HuH-7 (cell line): ENCODE measurements around the gene CCR5.
A peak's percentile ranks its signal among the peaks of the same experiment; 100 is the strongest.
"Not testable (repeated sequence)": the region's sequence is repeated elsewhere in the genome, so short reads cannot be mapped to it uniquely, and the experiment has no call there.

Source experiments
- DNase-seq: peaks from one replicate; pipeline ENCODE4 v3.0.0; 2011; ENCODE audit warnings: low spot score

Gene CCR5

DNA sequence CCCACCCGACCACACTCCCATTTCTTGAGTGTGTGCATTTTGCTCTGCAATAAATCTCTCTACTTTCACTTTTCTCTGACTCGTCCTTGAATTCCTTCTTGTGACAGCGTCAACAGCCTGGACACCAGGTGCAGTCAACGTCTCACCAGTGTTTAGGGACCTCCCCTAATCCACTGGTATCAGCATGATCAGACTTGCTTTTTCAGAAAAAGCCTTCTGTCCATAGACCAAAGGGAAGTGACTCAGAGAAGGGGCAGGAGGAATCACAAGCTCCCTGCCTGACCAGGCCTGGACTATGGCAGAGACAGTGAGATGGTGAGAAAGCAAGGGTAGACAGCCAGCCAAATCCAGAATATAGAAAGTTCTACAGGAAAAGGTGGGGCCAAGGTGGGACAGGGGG, 15.5 kb downstream of the CCR5 start:
- DNase-seq, result no peak

DNA sequence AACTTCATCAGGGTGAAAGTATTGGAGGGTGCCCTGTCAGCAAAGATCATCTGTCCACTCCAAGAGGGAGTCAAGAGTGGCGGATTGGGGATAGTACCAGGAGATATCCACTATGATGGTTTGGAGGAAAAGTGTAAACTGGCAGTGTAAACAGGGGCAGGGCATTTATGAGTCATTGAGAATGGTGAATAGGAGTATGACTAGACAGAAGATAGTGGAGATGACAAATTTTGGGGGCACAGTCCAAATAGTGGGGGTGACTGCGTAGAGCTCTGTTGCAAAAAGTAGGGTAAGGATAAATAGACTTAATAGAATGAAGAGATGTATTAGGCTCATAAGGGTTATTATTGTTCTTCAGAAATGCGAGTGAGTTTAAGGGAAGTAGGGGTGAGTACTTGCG, 18.1 kb downstream of the CCR5 start:
- not testable (repeated sequence) for DNase-seq

DNA sequence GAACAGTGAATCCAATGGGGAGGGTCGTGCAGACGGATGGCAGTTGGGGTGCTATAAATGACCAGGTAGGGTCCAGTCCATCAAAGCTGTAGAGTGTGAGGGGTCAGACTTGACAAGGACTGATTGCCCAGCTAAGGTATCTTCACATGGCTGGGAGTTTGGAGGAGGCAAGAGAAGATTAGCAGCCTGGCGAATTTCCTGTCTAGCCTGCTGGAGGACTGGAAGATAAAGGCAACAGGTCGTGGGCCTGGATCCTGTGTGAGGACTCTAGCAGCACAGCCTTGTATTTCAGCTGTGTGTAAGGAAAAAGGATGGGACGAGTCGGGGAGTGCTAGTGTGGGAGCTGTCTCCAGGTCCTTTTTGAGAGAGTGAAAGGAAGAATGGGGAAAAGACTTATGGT, 18.6 kb downstream of the CCR5 start:
- DNase-seq, result no peak

DNA sequence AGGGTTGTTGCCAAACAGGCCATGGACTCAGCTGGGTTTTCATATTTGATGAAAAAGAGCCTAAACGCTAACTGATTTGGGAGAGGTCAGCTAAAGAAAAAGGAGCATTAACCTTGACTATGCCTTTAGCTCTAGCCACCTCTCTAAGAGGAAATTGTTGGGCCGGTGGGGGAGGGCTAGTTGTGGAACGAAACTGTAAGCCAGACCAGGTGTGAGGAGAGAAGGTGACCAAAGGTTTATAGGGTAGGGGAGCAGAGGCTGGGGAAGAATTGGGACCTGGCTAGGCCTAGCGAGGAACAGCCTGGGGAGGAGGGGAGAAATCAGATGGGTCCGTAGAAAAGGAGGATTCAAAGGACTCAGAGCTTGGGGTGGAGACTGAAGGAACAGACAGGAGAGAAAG, 20.8 kb downstream of the CCR5 start:
- DNase-seq, result not testable (repeated sequence)

DNA sequence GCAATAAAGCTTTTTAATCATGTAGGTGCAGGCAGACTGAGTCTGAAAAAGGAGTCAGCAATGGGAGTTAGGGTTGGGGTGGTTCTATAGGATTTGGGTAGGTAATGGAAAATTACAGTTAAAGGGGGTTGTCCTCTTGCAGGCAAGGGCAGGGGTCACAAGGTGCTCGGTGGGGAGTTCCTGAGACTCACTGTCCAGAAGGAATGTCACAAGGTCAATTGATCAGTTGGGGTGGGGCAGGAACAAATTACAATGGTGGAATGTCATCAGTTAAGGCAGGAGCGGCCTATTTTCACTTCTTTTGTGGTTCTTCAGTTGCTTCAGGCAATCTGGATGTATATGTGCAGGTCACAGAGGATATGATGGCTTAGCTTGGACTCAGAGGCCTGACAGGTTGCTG, 22.3 kb downstream of the CCR5 start:
- DNase-seq, result no peak

DNA sequence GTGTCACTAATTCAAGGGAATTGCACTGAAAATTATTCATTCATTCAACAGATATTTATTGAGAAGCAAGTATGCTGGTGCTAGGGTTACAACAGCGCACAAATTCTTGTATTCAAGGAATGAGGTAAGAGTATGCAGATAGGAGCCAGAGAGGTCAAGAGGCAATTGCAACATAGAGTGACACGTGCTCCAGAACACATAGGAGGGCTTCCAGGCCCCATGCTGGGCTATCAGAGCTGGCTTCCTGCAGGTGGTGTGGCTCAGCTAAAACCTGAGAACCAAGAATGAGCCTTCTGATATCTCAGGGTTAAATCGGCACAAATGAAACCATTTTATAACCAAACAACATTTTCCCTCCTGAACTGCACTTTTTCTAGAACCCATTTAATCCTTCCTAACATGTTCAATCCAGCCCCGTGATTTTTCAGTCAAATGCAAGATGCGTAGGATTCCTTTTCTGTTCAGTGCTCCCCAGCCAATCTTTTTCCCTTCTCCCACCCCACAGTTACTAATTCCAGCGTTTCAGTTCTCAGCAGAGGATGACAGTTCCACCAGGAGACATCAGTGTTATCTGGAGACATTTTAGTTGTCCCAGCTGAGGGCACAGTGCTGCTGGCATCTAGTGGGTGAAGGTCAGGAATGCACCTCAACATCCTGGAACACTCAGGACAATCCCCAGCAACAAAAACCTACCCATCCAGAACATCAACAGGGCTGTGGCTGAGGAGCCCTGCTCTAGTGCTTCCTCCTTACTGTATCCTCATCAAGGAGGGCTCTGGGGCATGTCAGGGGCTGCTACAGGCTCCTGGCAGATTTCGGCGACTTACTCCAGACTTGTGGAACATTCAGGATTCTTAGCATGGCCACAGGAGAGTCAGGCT, 23.0 kb downstream of the CCR5 start:
- peak; percentile 68 for DNase-seq

DNA sequence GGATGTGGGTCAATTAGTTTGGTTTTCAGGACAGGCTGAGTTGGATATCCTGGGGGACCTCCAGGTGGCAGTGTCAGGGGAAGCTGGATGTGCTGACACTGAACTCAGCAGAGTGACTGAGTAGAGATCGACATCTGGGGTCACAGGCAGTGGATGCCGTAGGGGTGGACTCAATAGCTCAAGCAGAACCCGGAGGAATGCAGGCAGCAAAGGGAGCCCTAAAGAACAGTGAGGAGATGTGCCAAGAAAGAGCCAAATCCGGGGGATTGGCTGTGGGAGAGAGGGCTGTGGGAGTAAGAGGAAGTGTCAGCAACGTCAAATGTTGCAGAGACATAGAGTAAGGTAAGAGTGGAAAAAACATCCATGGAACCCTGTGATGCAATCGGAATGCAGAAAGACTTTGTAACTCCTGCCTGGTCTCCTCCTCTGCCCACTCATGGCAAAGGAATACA, 24.5 kb downstream of the CCR5 start:
- no peak for DNase-seq

DNA sequence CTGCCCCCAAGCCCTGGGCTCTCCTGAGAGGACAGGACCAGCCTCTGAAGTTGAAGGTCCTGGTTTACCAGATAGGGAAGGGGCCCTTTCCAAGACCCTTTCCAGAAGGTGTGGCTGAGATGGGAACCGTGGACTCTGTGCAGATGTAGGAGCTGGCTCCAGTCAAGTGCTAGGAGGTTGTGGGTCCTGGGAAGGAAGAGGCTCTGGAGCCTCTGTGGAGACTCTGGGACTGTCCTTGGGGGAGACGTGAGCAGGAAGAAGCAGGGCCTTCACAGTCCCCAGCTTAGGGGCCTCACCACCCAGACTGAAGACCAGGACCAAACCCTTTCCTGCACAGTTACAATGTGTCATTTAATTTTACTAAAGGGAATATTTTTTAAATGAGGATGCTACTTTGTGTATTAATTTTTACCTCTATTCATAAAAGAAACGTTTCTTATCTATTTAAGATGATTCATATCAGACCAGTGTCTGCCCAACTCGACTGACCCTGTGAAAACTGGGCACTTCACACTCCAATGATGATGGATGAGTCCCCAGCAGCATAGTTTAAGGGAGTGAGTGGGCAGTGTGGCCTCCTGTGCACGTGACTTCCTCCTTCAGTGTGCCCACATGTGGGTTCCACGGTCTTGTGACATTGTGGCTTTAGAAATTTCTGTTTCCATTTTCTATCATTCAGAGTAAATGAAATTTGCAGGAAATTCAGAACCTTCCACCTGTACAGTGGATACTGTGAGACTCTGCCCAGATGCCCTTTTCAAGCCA, 25.2 kb downstream of the CCR5 start:
- no peak for DNase-seq

DNA sequence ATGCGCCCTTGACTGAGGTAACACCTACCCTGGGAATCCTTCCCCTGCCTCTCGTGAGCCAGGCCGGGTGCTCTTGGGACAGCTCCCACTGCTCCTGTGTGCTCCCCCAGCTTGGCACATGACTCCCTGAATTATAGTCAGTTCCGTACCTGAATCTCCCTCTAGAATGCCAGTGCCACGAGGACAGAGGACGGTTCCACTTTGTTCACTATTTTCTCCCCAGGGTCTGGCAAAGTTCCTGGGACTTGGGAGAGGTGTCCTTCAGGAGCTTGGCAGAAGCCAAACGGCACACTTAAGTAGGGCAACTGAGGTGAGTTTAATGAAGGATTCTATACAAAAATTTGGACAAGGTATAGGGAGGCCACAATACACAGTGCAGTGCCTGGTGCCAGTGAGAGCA, 26.4 kb downstream of the CCR5 start:
- DNase-seq, result no peak

DNA sequence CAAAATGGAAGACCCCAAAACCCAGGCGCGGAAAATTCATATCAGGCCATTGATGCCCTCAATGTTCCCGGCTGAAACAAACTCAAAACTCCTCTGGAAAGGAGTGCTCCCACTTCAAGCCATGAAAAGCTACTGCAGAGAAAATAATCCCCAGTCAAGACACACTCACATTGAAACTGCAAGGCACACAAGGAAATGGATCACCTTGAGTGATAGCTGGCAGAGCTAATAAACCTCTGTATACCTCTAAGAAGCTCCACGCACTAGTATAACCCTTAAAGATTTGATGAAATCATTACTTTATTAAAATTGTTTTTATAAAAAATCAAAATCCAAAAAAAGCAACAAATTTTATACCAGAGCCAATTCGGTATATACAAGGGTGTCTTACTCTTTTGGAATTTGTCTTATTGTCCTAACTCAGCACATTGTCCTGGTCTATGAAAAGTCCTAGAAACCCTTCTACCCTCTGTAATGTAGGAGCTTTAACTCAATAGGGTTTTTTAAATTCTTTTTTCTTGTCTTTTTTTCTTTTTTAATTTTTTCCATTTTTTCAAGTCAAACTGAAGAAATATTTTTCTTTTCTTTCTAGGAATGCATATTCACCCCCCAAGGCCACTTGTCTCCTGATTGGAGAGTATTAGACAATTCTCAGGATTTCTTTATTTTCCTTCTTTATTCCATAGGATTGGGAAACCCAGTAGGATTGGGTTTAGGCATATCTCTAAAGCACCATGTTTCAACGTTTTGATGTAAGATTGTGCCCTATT, 27.6 kb downstream of the CCR5 start:
- DNase-seq, result no peak

DNA sequence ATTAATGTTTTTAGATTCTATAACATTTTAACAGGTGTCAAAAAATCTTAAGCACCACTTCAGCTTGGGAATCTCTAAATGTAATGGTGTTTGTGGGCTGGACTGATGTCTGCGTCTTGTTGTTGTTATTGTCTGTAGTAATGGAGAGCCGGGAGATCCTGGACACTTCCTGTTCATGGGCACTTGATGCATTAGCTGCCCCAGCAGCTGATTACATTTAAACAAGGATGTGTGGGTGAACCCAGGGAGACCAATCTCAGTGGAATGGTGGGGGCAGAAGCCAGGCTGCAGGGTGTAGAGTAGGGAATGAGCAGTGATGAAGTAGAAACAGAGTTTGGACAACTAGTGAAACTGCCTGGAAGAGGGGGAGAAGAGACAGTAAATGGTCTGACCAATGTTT, 28.4 kb downstream of the CCR5 start:
- no peak for DNase-seq

DNA sequence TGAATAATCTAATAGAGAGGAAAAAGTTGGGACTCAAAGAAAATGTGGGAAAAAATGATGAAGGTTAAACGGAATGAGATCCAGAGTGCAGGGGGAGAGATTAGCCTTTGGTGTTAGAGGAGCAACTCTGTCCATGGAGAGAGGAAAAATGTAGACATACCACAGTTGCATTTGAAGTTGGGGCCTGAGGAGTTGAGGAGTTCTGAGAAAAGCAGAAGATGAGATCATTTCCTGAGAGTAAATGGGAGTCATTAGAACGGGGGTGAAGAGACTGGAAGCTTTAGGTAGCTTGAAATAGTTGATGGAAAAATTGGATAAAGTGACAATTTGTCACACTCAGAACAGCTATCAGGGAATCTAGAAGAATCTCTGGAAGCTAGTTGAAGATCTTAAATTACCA, 28.8 kb downstream of the CCR5 start:
- DNase-seq, result no peak

DNA sequence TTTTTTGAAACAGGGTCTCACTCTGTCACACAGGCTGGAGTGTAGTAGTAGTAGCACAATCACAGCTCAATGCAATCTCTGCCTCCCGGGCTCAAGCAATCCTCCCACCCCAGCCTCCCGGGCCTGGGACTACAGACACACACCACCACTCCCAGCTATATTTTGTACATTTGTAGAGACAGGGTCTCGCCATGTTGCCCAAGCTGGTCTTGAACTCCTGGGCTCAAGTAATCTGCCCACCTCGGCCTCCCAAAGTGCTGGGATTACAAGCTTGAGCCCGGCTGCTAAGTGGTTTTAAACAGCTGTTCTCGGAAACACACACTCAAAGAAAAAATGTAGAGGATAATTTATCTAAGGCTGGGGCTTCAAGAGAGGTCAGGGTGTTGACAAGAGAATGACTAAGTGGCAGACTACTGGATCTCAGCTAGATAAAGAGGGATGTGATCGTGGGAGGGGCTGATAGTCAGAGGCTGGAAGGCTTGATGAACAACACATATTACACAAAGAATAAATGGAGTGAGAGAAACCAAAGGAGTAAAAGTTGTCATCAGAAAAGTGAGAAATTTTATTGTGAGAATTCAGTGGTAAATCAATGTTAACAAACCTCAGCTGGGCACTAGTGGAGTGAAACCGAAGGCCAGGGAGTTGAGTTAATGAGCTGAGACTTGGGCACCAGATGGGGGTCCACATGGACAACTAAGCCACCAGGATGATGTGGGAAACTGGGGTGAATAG, 29.4 kb downstream of the CCR5 start:
- DNase-seq, result no peak

DNA sequence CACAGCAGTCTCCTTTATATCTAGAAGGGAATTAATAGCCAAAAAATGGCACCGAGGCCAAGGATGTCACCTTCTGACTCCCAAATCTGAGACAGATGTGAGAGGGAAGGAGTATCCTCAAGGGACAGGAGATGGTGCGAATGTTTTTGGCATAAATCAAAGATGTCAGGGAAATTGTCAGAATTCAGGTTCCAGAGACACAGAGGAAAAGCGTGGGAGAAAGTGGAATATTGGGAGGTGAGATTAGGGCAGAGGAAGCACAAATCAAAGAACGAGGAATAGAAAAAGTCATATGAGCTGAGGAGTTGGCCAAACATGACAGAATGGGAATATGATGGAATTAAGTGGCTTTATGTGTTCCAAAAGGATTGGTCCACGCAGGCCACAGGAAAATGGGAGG, 30.1 kb downstream of the CCR5 start:
- DNase-seq, result no peak

DNA sequence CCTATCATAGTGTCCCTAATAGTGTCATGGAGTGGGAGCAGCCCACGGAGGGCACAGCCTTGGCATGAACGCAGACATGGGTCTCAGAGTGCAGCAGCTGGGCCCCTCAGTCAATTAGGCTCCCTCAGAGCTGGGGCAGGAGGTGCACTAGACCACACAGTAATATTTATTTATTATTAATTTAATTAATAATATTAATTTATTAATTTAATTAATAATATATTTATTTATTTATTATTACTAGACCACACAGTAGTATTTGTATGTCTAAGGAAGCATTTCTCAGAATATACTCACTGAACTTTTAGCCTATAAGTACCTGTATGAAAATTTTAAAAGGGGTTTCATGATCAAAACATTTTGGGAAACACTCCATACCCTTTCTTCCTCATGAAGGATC, 30.8 kb downstream of the CCR5 start:
- no peak for DNase-seq

DNA sequence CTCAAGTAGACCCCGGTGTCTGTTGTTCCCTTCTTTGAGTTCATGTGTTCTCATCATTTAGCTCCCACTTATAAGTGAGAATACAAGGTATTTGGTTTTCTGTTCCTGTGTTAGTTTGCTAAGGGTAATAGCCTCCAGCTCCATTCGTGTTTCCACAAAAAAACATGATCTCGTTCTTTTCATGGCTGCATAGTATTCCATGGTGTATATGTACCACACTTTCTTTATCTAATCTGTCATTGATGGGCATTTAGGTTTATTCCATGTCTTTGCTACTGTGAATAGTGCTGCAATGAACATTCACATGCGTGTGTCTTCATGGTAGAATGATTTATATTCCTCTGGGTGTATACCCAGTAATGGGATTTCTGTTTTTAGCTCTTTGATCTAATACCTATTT, 32.2 kb downstream of the CCR5 start:
- not testable (repeated sequence) for DNase-seq

DNA sequence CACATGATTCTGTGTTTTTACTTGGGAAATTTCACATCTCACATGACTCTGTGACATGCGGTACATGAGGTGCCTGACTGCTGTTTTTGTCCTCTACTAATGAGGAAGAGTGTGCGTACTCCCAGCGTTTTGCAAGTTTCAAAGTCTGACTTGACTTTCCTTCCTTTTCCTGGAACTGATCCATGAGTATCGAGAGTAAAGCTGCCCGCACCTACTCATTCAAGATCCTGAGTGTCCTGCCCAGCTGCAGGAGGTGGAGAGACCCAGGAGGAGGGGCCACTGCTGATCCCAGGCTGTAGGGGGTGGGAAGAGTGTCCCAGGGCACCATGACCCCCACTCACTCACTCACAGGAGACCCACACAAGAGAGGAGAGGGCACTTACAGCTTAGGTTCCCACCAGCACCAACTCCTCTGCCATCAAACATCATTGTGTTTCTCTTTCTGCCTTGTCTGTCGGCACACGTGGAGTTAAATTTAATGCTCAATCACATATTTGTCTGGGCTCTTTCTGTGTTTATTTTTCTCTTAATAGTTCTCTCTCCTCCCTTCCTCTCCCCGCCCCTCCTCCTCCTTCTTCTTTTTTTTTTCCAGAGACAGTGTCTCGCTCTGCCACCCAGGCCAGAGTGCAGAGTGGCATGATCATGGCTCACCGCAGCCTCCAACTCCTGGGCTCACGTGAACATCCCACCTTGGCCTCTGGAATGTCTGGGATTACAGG, 34.7 kb downstream of the CCR5 start:
- peak; percentile 44 for DNase-seq

DNA sequence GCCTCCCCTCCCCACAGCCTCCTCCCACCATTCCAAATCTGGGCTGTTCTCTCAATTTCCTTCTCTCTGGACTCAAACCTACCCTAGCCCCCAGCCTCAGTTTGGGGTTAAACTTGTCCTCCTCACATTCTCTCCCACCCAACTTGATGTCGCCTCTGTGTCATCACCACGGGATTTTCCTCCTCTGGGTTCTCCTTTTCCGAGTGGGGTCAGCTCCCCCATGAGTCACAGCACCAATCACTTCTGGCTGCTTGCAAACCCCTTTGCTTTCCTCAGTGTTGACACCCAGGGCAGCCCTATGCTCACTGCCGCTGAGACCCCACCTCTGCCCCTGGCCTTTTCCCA, 35.7 kb downstream of the CCR5 start:
- DNase-seq, result no peak

DNA sequence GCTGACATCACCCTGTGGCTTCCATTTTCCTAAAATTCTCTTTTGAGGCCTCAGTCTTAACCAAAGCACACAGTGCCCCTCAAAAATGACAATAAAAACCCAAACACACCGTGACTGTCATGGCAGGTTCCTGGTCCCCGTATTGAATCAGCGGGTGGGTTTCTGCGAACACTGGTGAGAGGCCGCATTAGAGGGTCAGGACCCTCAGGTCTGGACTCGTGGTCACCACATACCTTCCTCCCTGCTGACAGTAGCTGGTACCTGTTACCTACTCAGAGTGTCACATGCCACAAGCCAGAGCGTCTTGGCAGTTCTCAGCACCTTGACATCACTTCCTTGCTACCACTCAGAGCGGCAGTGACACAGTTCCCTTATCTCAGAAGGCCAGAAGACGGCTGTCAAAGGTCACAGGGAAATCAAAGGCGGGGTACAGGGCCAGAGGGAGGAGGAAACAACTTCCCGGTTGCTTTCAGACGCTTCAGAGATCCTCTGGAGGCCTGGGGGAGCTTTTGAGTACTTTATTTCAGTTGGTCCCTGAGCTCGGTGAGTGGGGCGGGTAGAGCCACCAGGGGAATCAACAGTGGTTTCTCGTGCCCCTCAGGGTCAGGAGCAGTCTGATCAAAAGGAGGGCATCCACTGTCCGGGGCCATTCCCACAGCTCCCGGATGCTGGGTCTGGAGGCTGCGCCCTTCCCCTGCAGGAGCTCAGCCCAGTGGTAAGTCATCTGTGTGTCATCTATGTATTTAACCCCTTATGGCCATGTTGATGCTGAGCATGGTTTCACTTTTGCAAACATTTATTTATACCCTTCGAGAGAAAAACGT, 36.3 kb downstream of the CCR5 start, which contains the start of the genes CCR5AS and CCRL2:
TSS of gene CCR5AS (minus strand) at position 279 of the 824 bp plus-strand sequence.
TSS of gene CCRL2 (plus strand) at position 472 of the 824 bp plus-strand sequence. CDS start 821 bp downstream, outside the sequence.
- DNase-seq, result no peak

DNA sequence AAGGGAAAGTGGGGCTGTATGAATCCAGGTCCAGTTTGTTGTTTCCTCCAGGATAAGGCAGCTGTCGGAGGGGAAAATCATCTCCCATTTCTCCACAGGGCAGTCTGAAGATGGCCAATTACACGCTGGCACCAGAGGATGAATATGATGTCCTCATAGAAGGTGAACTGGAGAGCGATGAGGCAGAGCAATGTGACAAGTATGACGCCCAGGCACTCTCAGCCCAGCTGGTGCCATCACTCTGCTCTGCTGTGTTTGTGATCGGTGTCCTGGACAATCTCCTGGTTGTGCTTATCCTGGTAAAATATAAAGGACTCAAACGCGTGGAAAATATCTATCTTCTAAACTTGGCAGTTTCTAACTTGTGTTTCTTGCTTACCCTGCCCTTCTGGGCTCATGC, 37.2 kb downstream of the CCR5 start:
- no peak for DNase-seq
